Esophagus muscularis mucosa (tissue), 4 donors: Measurements from ENCODE around the gene PSENEN.

Experiments used
- CTCF ChIP-seq, 3 experiments: fragments of 200-600 bp in 2 of 3; fragments of 450-650 bp in 1 of 3; sonication (generic) in 2 of 3; IDR thresholded peaks; one replicate each; pipeline ENCODE4 v1.5.1; 2017 to 2019; ENCODE audit warnings: antibody characterized with exemption in 3 of 3, mild to moderate bottlenecking in 2 of 3, moderate library complexity in 1 of 3
- EP300 ChIP-seq: sonication (generic); formaldehyde crosslinking; IDR thresholded peaks from one replicate; pipeline ENCODE4 v1.6.1; 2017; ENCODE audit warnings: antibody characterized with exemption
- POLR2A ChIP-seq: fragments of 450-650 bp; IDR thresholded peaks from one replicate; pipeline ENCODE4 v1.6.1; 2017; ENCODE audit warnings: antibody characterized with exemption, moderate library complexity, mild to moderate bottlenecking, low read depth
- POLR2AphosphoS5 ChIP-seq, 2 donors: sonication (generic); formaldehyde crosslinking; IDR thresholded peaks; one replicate each; pipeline ENCODE4 v1.6.1; 2017; ENCODE audit warnings: antibody characterized with exemption in 2 of 2

- no peak for TF ChIP-seq CTCF (IDR thresholded peaks at IDR 0.05)
- no peak for TF ChIP-seq POLR2A
- no peak for TF ChIP-seq POLR2AphosphoS5 (IDR thresholded peaks at IDR 0.05)
- TF ChIP-seq EP300: no peak
Measured at GRCh38 chr19:35775046-35775297, 29.5 kb downstream of the PSENEN start.
